HEK293 (cell line): ENCODE results near the gene MAP1S.

Source experiments
- CTCF ChIA-PET: fragments of 350-600 bp; formaldehyde crosslinking; extraction: SDS; loops from one replicate; lab custom pipeline; 2021; ENCODE audit warnings: antibody characterized with exemption; lab: Yijun Ruan, JAX
- POLR2A ChIA-PET: fragments of 300-600 bp; formaldehyde crosslinking; extraction: SDS; loops from one replicate; lab custom pipeline; 2020; ENCODE audit warnings: antibody characterized with exemption, inconsistent platforms; lab: Yijun Ruan, JAX
- H3K27ac ChIP-seq: fragments of 200-500 bp; sonication (Bioruptor generic); 2 replicates; pipeline ENCODE4 v1.5.1; 2014; ENCODE audit warnings: low read depth, low read length, control low read depth, inconsistent platforms; ENCODE audit errors: extremely low read depth
- H3K36me3 ChIP-seq, 2 experiments: fragments of 200-500 bp in 1 of 2; sonication (Bioruptor generic) in 1 of 2; 1 replicate in 1 of 2; 2 replicates in 1 of 2; pipeline ENCODE4 v1.5.1; 2014 to 2017; ENCODE audit warnings: inconsistent platforms in 2 of 2, low read length in 2 of 2; ENCODE audit not compliant: control insufficient read depth in 2 of 2, insufficient read depth in 1 of 2
- H3K4me1 ChIP-seq: fragments of 200-500 bp; sonication (Bioruptor generic); 2 replicates; pipeline ENCODE4 v1.5.1; 2014; ENCODE audit warnings: mild to moderate bottlenecking, low read length, inconsistent platforms; ENCODE audit not compliant: control insufficient read depth, insufficient read depth
- H3K4me3 ChIP-seq: 2 replicates; pipeline ENCODE4 v1.5.1; 2011; ENCODE audit warnings: low read depth, mild to moderate bottlenecking, control low read depth, low read length, moderate library complexity
- H3K9me3 ChIP-seq: fragments of 200-500 bp; sonication (Bioruptor generic); 2 replicates; pipeline ENCODE4 v1.5.1; 2014; ENCODE audit warnings: low read depth, low read length, inconsistent platforms; ENCODE audit not compliant: control insufficient read depth, insufficient read depth
- GFI1B ChIP-seq: fragments of 450-650 bp; formaldehyde crosslinking; IDR thresholded peaks from 2 replicates; pipeline ENCODE4 v1.5.1; 2016; ENCODE audit warnings: missing biosample characterization, missing genetic modification characterization
- KLF16 ChIP-seq: fragments of 450-650 bp; formaldehyde crosslinking; IDR thresholded peaks from 2 replicates; pipeline ENCODE4 v1.5.1; 2017; ENCODE audit warnings: missing biosample characterization, missing genetic modification characterization
- KLF9 ChIP-seq: fragments of 450-650 bp; formaldehyde crosslinking; IDR thresholded peaks from 2 replicates; pipeline ENCODE4 v1.5.1; 2016; ENCODE audit warnings: missing biosample characterization, missing genetic modification characterization, low read depth
- SP2 ChIP-seq: fragments of 450-650 bp; formaldehyde crosslinking; IDR thresholded peaks from 2 replicates; pipeline ENCODE4 v1.5.1; 2016; ENCODE audit warnings: missing biosample characterization, missing genetic modification characterization
- SP7 ChIP-seq: fragments of 450-650 bp; formaldehyde crosslinking; IDR thresholded peaks from 2 replicates; pipeline ENCODE4 v1.5.1; 2016; ENCODE audit warnings: missing biosample characterization, missing genetic modification characterization
- ZFHX2 ChIP-seq: fragments of 450-650 bp; formaldehyde crosslinking; conservative IDR thresholded peaks from 2 replicates; pipeline ENCODE4 v1.5.1; 2016; ENCODE audit warnings: missing biosample characterization, missing genetic modification characterization
- ZFP69B ChIP-seq: fragments of 450-650 bp; formaldehyde crosslinking; IDR thresholded peaks from 2 replicates; pipeline ENCODE4 v1.5.1; 2016; ENCODE audit warnings: missing biosample characterization, missing genetic modification characterization
- ZNF138 ChIP-seq: fragments of 450-650 bp; formaldehyde crosslinking; IDR thresholded peaks from 2 replicates; pipeline ENCODE4 v1.5.1; 2016; ENCODE audit warnings: missing biosample characterization, missing genetic modification characterization, borderline replicate concordance
- ZNF175 ChIP-seq: fragments of 450-650 bp; formaldehyde crosslinking; IDR thresholded peaks from 2 replicates; pipeline ENCODE4 v1.5.1; 2016; ENCODE audit warnings: missing biosample characterization, missing genetic modification characterization
- ZNF24 ChIP-seq: fragments of 450-650 bp; formaldehyde crosslinking; IDR thresholded peaks from 2 replicates; pipeline ENCODE4 v1.5.1; 2016; ENCODE audit warnings: missing biosample characterization, missing genetic modification characterization
- ZNF324 ChIP-seq: fragments of 450-650 bp; formaldehyde crosslinking; IDR thresholded peaks from 2 replicates; pipeline ENCODE4 v1.5.1; 2016; ENCODE audit warnings: missing biosample characterization, missing genetic modification characterization
- ZNF391 ChIP-seq: fragments of 450-650 bp; formaldehyde crosslinking; IDR thresholded peaks from 2 replicates; pipeline ENCODE4 v1.5.1; 2016; ENCODE audit warnings: low read depth, missing biosample characterization, missing genetic modification characterization, borderline replicate concordance
- ZNF404 ChIP-seq: fragments of 450-650 bp; formaldehyde crosslinking; IDR thresholded peaks from 2 replicates; pipeline ENCODE4 v1.5.1; 2017; ENCODE audit warnings: missing biosample characterization, missing genetic modification characterization
- ZNF426 ChIP-seq: fragments of 450-650 bp; formaldehyde crosslinking; IDR thresholded peaks from 2 replicates; pipeline ENCODE4 v1.5.1; 2017; ENCODE audit warnings: missing biosample characterization, missing genetic modification characterization, mild to moderate bottlenecking, inconsistent platforms, moderate library complexity
- ZNF501 ChIP-seq: fragments of 450-650 bp; formaldehyde crosslinking; IDR thresholded peaks from 2 replicates; pipeline ENCODE4 v1.5.1; 2016; ENCODE audit warnings: missing biosample characterization, missing genetic modification characterization
- ZNF600 ChIP-seq: fragments of 450-650 bp; formaldehyde crosslinking; IDR thresholded peaks from 2 replicates; pipeline ENCODE4 v1.5.1; 2016; ENCODE audit warnings: missing biosample characterization, missing genetic modification characterization
- ZNF623 ChIP-seq: fragments of 450-650 bp; formaldehyde crosslinking; IDR thresholded peaks from 2 replicates; pipeline ENCODE4 v1.5.1; 2016; ENCODE audit warnings: missing biosample characterization, missing genetic modification characterization
- ZNF629 ChIP-seq: fragments of 450-650 bp; formaldehyde crosslinking; IDR thresholded peaks from 2 replicates; pipeline ENCODE4 v1.5.1; 2017; ENCODE audit warnings: missing biosample characterization, missing genetic modification characterization
- TF ChIP-seq, protein P1 (sequence below): fragments of 450-650 bp; formaldehyde crosslinking; IDR thresholded peaks from 2 replicates; pipeline ENCODE4; 2016; ENCODE audit warnings: missing biosample characterization, missing genetic modification characterization
- TF ChIP-seq, protein P2 (sequence below): fragments of 450-650 bp; formaldehyde crosslinking; IDR thresholded peaks from 2 replicates; pipeline ENCODE4 v1.5.1; 2016; ENCODE audit warnings: missing biosample characterization, missing genetic modification characterization
- TF ChIP-seq, protein P3 (sequence below): fragments of 450-650 bp; formaldehyde crosslinking; conservative IDR thresholded peaks from 2 replicates; pipeline ENCODE4 v1.5.1; 2016; ENCODE audit warnings: low read depth, missing biosample characterization, missing genetic modification characterization
- TF ChIP-seq, protein P4 (sequence below): fragments of 450-650 bp; formaldehyde crosslinking; IDR thresholded peaks from 2 replicates; pipeline ENCODE4 v1.5.1; 2017; ENCODE audit warnings: missing biosample characterization, missing genetic modification characterization

The MAP1S gene

DNA sequence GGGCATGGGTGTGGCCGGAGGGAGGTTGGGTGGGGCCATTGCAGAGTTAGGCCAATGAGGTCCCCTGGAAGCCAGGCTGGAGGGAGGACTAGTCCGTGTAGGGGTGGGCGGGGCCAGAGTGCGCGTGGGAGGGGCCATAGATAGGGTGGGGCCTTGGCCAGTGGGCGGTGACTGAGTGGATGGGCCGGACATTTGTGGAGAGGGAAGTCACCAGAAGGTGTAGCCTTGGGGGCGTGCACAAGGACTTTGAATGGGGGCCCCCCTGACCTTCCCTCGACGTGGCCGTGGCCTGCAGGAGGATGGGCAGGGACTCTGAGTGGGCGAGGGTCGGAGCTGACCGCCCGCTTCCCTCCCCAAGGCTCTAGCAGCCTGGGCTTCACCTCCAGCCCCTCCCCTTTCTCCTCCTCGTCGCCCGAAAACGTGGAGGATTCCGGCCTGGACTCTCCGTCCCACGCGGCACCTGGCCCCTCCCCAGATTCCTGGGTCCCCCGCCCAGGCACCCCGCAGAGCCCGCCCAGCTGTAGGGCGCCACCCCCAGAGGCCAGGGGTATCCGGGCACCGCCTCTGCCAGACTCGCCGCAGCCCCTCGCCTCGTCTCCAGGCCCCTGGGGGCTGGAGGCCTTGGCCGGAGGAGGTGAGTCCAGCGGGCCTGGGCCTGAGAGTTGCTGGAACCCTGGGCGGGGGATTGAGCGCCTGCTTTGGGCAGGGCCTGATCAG is 59.1 kb downstream of the MAP1S start (continued):
- TF ChIP-seq, protein P1, sequence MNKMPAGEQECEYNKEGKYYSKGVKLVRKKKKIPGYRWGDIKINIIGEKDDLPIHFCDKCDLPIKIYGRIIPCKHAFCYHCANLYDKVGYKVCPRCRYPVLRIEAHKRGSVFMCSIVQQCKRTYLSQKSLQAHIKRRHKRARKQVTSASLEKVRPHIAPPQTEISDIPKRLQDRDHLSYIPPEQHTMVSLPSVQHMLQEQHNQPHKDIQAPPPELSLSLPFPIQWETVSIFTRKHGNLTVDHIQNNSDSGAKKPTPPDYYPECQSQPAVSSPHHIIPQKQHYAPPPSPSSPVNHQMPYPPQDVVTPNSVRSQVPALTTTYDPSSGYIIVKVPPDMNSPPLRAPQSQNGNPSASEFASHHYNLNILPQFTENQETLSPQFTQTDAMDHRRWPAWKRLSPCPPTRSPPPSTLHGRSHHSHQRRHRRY (tag by site-specific recombination) = no peak
- TF ChIP-seq, protein P2, sequence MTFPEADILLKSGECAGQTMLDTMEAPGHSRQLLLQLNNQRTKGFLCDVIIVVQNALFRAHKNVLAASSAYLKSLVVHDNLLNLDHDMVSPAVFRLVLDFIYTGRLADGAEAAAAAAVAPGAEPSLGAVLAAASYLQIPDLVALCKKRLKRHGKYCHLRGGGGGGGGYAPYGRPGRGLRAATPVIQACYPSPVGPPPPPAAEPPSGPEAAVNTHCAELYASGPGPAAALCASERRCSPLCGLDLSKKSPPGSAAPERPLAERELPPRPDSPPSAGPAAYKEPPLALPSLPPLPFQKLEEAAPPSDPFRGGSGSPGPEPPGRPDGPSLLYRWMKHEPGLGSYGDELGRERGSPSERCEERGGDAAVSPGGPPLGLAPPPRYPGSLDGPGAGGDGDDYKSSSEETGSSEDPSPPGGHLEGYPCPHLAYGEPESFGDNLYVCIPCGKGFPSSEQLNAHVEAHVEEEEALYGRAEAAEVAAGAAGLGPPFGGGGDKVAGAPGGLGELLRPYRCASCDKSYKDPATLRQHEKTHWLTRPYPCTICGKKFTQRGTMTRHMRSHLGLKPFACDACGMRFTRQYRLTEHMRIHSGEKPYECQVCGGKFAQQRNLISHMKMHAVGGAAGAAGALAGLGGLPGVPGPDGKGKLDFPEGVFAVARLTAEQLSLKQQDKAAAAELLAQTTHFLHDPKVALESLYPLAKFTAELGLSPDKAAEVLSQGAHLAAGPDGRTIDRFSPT = no peak
- TF ChIP-seq, protein P3, sequence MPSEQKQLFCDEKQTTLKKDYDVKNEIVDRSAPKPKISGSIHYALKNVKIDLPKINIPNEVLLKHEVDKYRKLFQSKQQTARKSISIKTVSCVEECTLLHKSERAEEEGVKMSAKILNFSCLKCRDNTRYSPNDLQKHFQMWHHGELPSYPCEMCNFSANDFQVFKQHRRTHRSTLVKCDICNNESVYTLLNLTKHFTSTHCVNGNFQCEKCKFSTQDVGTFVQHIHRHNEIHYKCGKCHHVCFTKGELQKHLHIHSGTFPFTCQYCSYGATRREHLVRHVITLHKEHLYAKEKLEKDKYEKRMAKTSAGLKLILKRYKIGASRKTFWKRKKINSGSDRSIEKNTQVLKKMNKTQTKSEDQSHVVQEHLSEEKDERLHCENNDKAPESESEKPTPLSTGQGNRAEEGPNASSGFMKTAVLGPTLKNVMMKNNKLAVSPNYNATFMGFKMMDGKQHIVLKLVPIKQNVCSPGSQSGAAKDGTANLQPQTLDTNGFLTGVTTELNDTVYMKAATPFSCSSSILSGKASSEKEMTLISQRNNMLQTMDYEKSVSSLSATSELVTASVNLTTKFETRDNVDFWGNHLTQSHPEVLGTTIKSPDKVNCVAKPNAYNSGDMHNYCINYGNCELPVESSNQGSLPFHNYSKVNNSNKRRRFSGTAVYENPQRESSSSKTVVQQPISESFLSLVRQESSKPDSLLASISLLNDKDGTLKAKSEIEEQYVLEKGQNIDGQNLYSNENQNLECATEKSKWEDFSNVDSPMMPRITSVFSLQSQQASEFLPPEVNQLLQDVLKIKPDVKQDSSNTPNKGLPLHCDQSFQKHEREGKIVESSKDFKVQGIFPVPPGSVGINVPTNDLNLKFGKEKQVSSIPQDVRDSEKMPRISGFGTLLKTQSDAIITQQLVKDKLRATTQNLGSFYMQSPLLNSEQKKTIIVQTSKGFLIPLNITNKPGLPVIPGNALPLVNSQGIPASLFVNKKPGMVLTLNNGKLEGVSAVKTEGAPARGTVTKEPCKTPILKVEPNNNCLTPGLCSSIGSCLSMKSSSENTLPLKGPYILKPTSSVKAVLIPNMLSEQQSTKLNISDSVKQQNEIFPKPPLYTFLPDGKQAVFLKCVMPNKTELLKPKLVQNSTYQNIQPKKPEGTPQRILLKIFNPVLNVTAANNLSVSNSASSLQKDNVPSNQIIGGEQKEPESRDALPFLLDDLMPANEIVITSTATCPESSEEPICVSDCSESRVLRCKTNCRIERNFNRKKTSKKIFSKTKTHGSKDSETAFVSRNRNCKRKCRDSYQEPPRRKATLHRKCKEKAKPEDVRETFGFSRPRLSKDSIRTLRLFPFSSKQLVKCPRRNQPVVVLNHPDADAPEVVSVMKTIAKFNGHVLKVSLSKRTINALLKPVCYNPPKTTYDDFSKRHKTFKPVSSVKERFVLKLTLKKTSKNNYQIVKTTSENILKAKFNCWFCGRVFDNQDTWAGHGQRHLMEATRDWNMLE (tag by site-specific recombination) = no peak
- TF ChIP-seq ZNF391 (tag by site-specific recombination) = no peak

DNA sequence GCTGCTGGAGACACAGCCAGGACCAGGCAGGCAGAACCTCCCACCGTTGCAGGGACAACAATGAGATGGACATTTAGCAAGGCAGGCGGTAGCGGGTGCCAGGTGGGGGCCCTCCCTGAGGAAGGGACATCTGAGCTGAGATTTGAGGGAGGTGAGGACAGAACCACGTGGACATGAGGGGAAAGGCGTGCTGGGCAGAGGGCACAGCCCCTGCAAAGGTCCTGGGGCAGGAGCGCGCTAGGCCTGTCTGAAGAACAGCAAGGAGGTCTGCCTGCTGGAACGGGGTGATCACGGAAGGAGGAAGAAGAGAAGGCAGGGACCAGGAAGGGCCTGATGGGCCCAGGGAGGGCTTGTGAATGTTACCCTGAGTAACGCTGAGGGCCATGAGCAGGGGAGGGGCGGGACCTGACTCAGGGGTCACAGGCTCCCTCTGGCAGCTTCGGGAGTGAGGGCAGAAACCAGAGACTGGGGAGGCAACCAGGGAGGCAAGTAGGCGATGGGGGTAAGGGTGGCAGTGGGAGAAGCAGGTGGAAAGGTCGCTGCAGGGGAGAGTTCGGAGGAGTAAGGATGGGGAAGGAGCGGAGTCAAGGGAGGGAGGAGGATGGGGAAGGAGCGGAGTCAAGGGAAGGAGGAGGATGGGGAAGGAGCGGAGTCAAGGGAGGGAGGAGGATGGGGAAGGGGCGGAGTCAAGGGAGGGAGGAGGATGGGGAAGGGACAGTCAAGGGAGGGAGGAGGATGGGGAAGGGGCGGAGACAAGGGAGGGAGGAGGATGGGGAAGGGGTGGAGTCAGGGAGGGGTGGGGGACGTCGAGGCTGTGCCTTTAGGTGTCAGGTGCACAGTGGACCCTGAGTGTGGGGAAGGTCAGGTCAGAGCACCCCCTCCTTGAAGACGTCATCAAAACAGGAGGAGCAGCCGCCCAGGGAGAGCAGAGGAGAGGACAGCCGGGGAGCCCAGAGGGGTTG is 60.0 kb downstream of the MAP1S start:
- ChIA-PET CTCF (no interaction called here), POLR2A (no interaction called here)
- H3K4me3 ChIP-seq = no peak overlapping the region
- H3K4me1 ChIP-seq = no peaks in the 10 kb centered on the region
- no peak overlapping the region for H3K27ac ChIP-seq
- H3K36me3 ChIP-seq = no peaks in the 10 kb centered on the region
- no peaks in the 10 kb centered on the region for H3K9me3 ChIP-seq
- TF ChIP-seq ZNF324 (tag by site-specific recombination) (no peak), ZNF24 (tag by site-specific recombination) (no peak), ZFP69B (tag by site-specific recombination) (peak; percentile 74), ZNF600 (tag by site-specific recombination) (peak; percentile 71; the same call in 1 of the 2 replicates), ZFHX2 (peak; percentile 85), SP2 (tag by site-specific recombination) (peak; percentile 67), ZNF623 (tag by site-specific recombination) (peak; percentile 98), ZNF629 (tag by site-specific recombination) (peak; percentile 46), GFI1B (tag by site-specific recombination) (no peak), ZNF426 (tag by site-specific recombination) (no peak), ZNF138 (tag by site-specific recombination) (no peak), ZNF404 (tag by site-specific recombination) (no peak), KLF9 (tag by site-specific recombination) (no peak), KLF16 (tag by site-specific recombination) (no peak), SP7 (peak; percentile 65), ZNF501 (no peak), ZNF175 (tag by site-specific recombination) (no peak)
- TF ChIP-seq, protein P2 = no peak
- TF ChIP-seq, protein P4, sequence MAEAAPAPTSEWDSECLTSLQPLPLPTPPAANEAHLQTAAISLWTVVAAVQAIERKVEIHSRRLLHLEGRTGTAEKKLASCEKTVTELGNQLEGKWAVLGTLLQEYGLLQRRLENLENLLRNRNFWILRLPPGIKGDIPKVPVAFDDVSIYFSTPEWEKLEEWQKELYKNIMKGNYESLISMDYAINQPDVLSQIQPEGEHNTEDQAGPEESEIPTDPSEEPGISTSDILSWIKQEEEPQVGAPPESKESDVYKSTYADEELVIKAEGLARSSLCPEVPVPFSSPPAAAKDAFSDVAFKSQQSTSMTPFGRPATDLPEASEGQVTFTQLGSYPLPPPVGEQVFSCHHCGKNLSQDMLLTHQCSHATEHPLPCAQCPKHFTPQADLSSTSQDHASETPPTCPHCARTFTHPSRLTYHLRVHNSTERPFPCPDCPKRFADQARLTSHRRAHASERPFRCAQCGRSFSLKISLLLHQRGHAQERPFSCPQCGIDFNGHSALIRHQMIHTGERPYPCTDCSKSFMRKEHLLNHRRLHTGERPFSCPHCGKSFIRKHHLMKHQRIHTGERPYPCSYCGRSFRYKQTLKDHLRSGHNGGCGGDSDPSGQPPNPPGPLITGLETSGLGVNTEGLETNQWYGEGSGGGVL (tag by site-specific recombination) = peak; percentile 93
